Right lobe of liver (tissue), 6 donors: ENCODE measurements around the gene DAND5. TPM values are rescaled to one million over a fixed set of nuclear protein-coding genes. Genes with fewer than 3 reads are reported as not detected.

Experiments
- ATAC-seq, 4 donors: fragments of 200-7000 bp; cut with Tn5 transposase; one replicate each; pipeline ENCODE4 v1.9.1; 2020; ENCODE audit warnings: mild to moderate bottlenecking in 4 of 4, moderate library complexity in 4 of 4
- DNase-seq, 3 donors: peaks; one replicate each; pipeline ENCODE4 v3.0.0-alpha.2; 2020
- H3K27ac ChIP-seq, 3 donors: fragments of 200-600 bp; one replicate each; pipeline ENCODE4 v1.8.0; 2022
- H3K27me3 ChIP-seq, 2 donors: fragments of 200-600 bp; one replicate each; pipeline ENCODE4 v1.8.0; 2022
- H3K36me3 ChIP-seq, 4 donors: fragments of 200-600 bp; sonication (generic) in 1 of 4; one replicate each; pipeline versions ENCODE4 v1.5.1 to v1.8.0; 2017 to 2022; ENCODE audit warnings: control low read depth in 1 of 4
- H3K4me1 ChIP-seq, 4 donors: fragments of 200-600 bp; sonication (generic) in 1 of 4; one replicate each; pipeline versions ENCODE4 v1.5.1 to v1.8.0; 2017 to 2022; ENCODE audit warnings: control low read depth in 1 of 4
- H3K4me3 ChIP-seq, 3 donors: fragments of 200-600 bp; one replicate each; pipeline ENCODE4 v1.8.0; 2022
- H3K9me3 ChIP-seq, 4 donors: fragments of 200-600 bp; sonication (generic) in 1 of 4; one replicate each; pipeline versions ENCODE4 v1.5.1 to v1.8.0; 2017 to 2022; ENCODE audit warnings: control low read depth in 1 of 4
- CTCF ChIP-seq, 4 donors: fragments of 200-600 bp in 3 of 4; fragments of 450-650 bp in 1 of 4; IDR thresholded peaks; one replicate each; pipeline versions ENCODE4 v1.5.1 to v1.8.0; 2016 to 2022; ENCODE audit warnings: antibody characterized with exemption in 4 of 4, mild to moderate bottlenecking in 2 of 4
- POLR2A ChIP-seq: fragments of 450-650 bp; IDR thresholded peaks from one replicate; pipeline ENCODE4 v1.6.1; 2017; ENCODE audit warnings: antibody characterized with exemption, mild to moderate bottlenecking
- WGBS: methylation state at CpG from one replicate; pipeline ENCODE4 v1.1.6; 2018; ENCODE audit warnings: low coverage, low lambda C conversion rate; ENCODE audit not compliant: insufficient coverage; ENCODE audit errors: missing lambda C conversion rate; 5-methylcytosine and 5-hydroxymethylcytosine counted together
- intact Hi-C, 2 donors: fragments of 100-400 bp; cut with DNase I; formaldehyde crosslinking; loops; one replicate each; pipeline versions ENCODE4 v1.11.2 to v1.14.1; 2022
- long read RNA-seq: library from polyadenylated mRNA; unstranded; transcript quantifications from one replicate; pipeline ENCODE4 v2.0.0, GENCODE V29; 2019
- total RNA-seq, 6 experiments: library from RNA; depleted of rRNA in 2 of 6; stranded (reverse); fragments of >200 nt in 2 of 6; fragmentation: NEBNext Ultra II Directional in 3 of 6; extraction: Animal tissue kit (Norgen Biotek cat#: 25700) in 3 of 6; gene quantifications; one replicate each; pipeline versions ENCODE4 v1.1.0 to v1.2.4, GENCODE V29; 2016 to 2023
- donor health status: DM: no; HTN: yes; CAD: no.
- donor health status: DM: no; HTN: no; CAD: no.
- donor health status: DM: no; HTN: no; CAD: no.
- donor health status: DM: no; HTN: yes; CAD: no.
- donor health status: DM: no; HTN: yes; CAD: no.

DAND5 gene
- not detected for total RNA-seq
- long read RNA-seq: 0 reads

GRCh38 chr19:12969292-12969988, at the start of gene DAND5:
DAND5 (plus strand) TSS chr19:12969576; CDS start chr19:12969661, 85 bp downstream.
- Histone ChIP-seq H3K27me3 (no peaks in the 10 kb centered on the region), H3K36me3 (no peaks in the 10 kb centered on the region), H3K4me1 (peaks cover 0 to 5% (median 0%) of the 10 kb centered on the region in 4 donors), H3K27ac (no peak within 1 kb of the TSS), H3K9me3 (no peaks in the 10 kb centered on the region), H3K4me3 (no peak within 1 kb of the TSS)
- DNase-seq (no peak), ATAC-seq (peak in 2 of 4 donors; percentile 20 to 53)
- no CpG with 5 or more reads among the region's 14 CpGs for WGBS
- intact Hi-C loops: no loop called here
- no peak for TF ChIP-seq CTCF (IDR thresholded peaks at IDR 0.05)
- TF ChIP-seq POLR2A: no peak

- Histone ChIP-seq H3K27ac (no peak overlapping the region), H3K4me1 (peaks cover 0 to 6% (median 2%) of the 10 kb centered on the region in 4 donors), H3K4me3 (no peak overlapping the region), H3K36me3 (peaks cover 0 to 39% (median 19%) of the 10 kb centered on the region in 4 donors), H3K9me3 (no peaks in the 10 kb centered on the region), H3K27me3 (no peaks in the 10 kb centered on the region)
- TF ChIP-seq POLR2A (no peak), CTCF (IDR thresholded peaks at IDR 0.05) (no peak)
- no peak for DNase-seq
- no peak for ATAC-seq
- intact Hi-C loops: no loop called here
- 43% methylated on average over 3 of the region's 3 CpGs for WGBS
Measured at GRCh38 chr19:12921047-12921446, 48.3 kb upstream of the DAND5 start.

- H3K4me1 ChIP-seq: peaks cover 0 to 6% (median 2%) of the 10 kb centered on the region in 4 donors
- DNase-seq: no peak
- ATAC-seq: no peak
- 83% methylated on average over 4 of the region's 4 CpGs for WGBS
- H3K36me3 ChIP-seq: peaks cover 0 to 57% (median 26%) of the 10 kb centered on the region in 4 donors
- H3K4me3 ChIP-seq: no peak overlapping the region
- H3K9me3 ChIP-seq: no peaks in the 10 kb centered on the region
- H3K27ac ChIP-seq: no peak overlapping the region
- H3K27me3 ChIP-seq: no peaks in the 10 kb centered on the region
- no peak for TF ChIP-seq CTCF (IDR thresholded peaks at IDR 0.05)
- no peak for TF ChIP-seq POLR2A
- intact Hi-C loops: no loop called here
Measured at GRCh38 chr19:12922959-12923358, 46.4 kb upstream of the DAND5 start.

- 94% methylated on average over 13 of the region's 29 CpGs for WGBS
- intact Hi-C loops: no loop called here
Measured at GRCh38 chr19:12924621-12925310, 44.6 kb upstream of the DAND5 start.

More at GRCh38 chr19:12924621-12925310, 44.6 kb upstream of the DAND5 start:
- no peak overlapping the region for H3K27ac ChIP-seq
- H3K27me3 ChIP-seq: no peaks in the 10 kb centered on the region
- no peaks in the 10 kb centered on the region for H3K4me1 ChIP-seq
- no peak for TF ChIP-seq POLR2A
- no peak for TF ChIP-seq CTCF (IDR thresholded peaks at IDR 0.05)
- peak in 1 of 4 donors; percentile 20 for ATAC-seq
- DNase-seq: no peak
- no peaks in the 10 kb centered on the region for H3K9me3 ChIP-seq
- peaks cover 3 to 74% (median 34%) of the 10 kb centered on the region in 4 donors for H3K36me3 ChIP-seq
- H3K4me3 ChIP-seq: no peak overlapping the region
